ENCODE results near the gene SPATA9. TPM values are rescaled to one million over a fixed set of nuclear protein-coding genes. Genes with fewer than 3 reads are reported as not detected.

The SPATA9 gene
- total RNA-seq (2022) (0.34 TPM in 1 of 2 replicates, not detected in the other), Bru-seq, nascent RNA (percentile 31 among the genes with signal in this experiment), BruChase-seq, experiment 1, labeled RNA remaining after a 2-hour chase (percentile 32 among the genes with signal in this experiment), BruChase-seq, experiment 2, labeled RNA remaining after a 6-hour chase (percentile 30 among the genes with signal in this experiment)
- long read RNA-seq, partial matches to known transcripts, result 0 of 1 reads
- long read RNA-seq, other reads (novel, unspliced or antisense), result 1 of 1 reads

- POLR2A ChIA-PET, result no interaction called here
- H3K4me1 Mint-ChIP-seq (ENCODE audit: low read depth, unreplicated experiment), result no peaks in the 10 kb centered on the region
- intact Hi-C loops (cut with micrococcal nuclease; ENCODE audit: unreplicated experiment), result no loop called here
Measured at GRCh38 chr5:95682891-95683290, at the start of gene SPATA9. SPATA9 (minus strand) TSS chr5:95682991; CDS start chr5:95682854, 137 bp downstream.

GRCh38 chr5:95731571-95732554 is 49.1 kb upstream of the SPATA9 start:
- H3K27me3 Mint-ChIP-seq (ENCODE audit: insufficient read depth, unreplicated experiment), result no peaks in the 10 kb centered on the region
- peak overlapping the region; percentile 94 for H3K27ac Mint-ChIP-seq (ENCODE audit: unreplicated experiment)

More at GRCh38 chr5:95682891-95683290, at the start of gene SPATA9:
- H3K4me3 Mint-ChIP-seq (ENCODE audit: unreplicated experiment), result no peak within 1 kb of the TSS
- CTCF ChIA-PET, result no interaction called here
- H3K9me3 Mint-ChIP-seq (ENCODE audit: unreplicated experiment), result no peaks in the 10 kb centered on the region
- H3K27me3 Mint-ChIP-seq (ENCODE audit: insufficient read depth, unreplicated experiment), result no peaks in the 10 kb centered on the region
- TF ChIP-seq CTCF (IDR thresholded peaks at IDR 0.05; ENCODE audit: insufficient read depth in 1 of 2, low read depth in 1 of 2, low read length in 1 of 2, severe bottlenecking in 1 of 2, unreplicated experiment in 1 of 2), result no peak
- no peaks in the 10 kb centered on the region for H3K36me3 Mint-ChIP-seq (ENCODE audit: insufficient read depth, unreplicated experiment)
- DNase-seq, result no peak
- no peaks in the 10 kb centered on the region for H3K27me3 ChIP-seq (replicated peaks; ENCODE audit: control insufficient read depth, insufficient read depth, low read length)
- no peak within 1 kb of the TSS for H3K4me3 ChIP-seq (ENCODE audit: low read depth, low read length)
- BruUV-seq (replicated peaks), result no TSS peak
- H3K9me3 ChIP-seq, result no peaks in the 10 kb centered on the region
- H3K36me3 ChIP-seq (ENCODE audit: control insufficient read depth, insufficient read depth, low read length), result no peaks in the 10 kb centered on the region
- no peak within 1 kb of the TSS for H3K27ac Mint-ChIP-seq (ENCODE audit: unreplicated experiment)
- H3K4me1 ChIP-seq, result no peaks in the 10 kb centered on the region; the same call in 1 of the 2 replicates

More at GRCh38 chr5:95731571-95732554, 49.1 kb upstream of the SPATA9 start:
- BruUV-seq (replicated peaks), result no TSS peak
- Mint-ChIP-seq H3K4me3 (ENCODE audit: unreplicated experiment) (peak overlapping the region; percentile 96), H3K4me1 (ENCODE audit: low read depth, unreplicated experiment) (peaks cover 36% of the 10 kb centered on the region), H3K9me3 (ENCODE audit: unreplicated experiment) (no peaks in the 10 kb centered on the region), H3K36me3 (ENCODE audit: insufficient read depth, unreplicated experiment) (peaks cover 21% of the 10 kb centered on the region)
- Histone ChIP-seq H3K27me3 (replicated peaks; ENCODE audit: control insufficient read depth, insufficient read depth, low read length) (no peaks in the 10 kb centered on the region), H3K4me3 (ENCODE audit: low read depth, low read length) (peak overlapping the region; percentile 97), H3K36me3 (ENCODE audit: control insufficient read depth, insufficient read depth, low read length) (no peaks in the 10 kb centered on the region), H3K4me1 (peaks cover 46% of the 10 kb centered on the region), H3K9me3 (no peaks in the 10 kb centered on the region)
- CTCF ChIA-PET, result interaction anchor here (0.7 to 2.0 kb wide), 5 partner anchors 49 to 85 kb away, joined by 3 to 10 read pairs (median 4); partner anchors contain the start of gene RFESD
- peak; percentile 62 to 63 for DNase-seq
- intact Hi-C loops (cut with micrococcal nuclease; ENCODE audit: unreplicated experiment), result loop anchor here (1.0 kb wide), 2 partner anchors 27 to 86 kb away; partner anchors contain the start of gene RFESD
- TF ChIP-seq CTCF (IDR thresholded peaks at IDR 0.05; ENCODE audit: insufficient read depth in 1 of 2, low read depth in 1 of 2, low read length in 1 of 2, severe bottlenecking in 1 of 2, unreplicated experiment in 1 of 2), result no peak
- POLR2A ChIA-PET, result interaction anchor here (1.0 to 2.8 kb wide), 2 partner anchors 58 to 85 kb away, joined by 3 to 41 read pairs; partner anchors contain the start of gene RFESD

Measured in Caco-2 (cell line).